Mesodermal cell (in vitro differentiated cells): ENCODE results near the gene INMT.

Experiments
- H3K27ac ChIP-seq: 2 replicates; pipeline ENCODE4 v1.7.0; 2013; ENCODE audit warnings: mild to moderate bottlenecking, low read depth, low read length, moderate library complexity; ENCODE audit not compliant: severe bottlenecking
- H3K36me3 ChIP-seq: 2 replicates; pipeline ENCODE4 v1.7.1; 2013; ENCODE audit warnings: mild to moderate bottlenecking, low read length, moderate library complexity; ENCODE audit not compliant: control insufficient read depth, insufficient read depth
- H3K4me1 ChIP-seq: one replicate; pipeline ENCODE4 v1.7.1; 2013; ENCODE audit warnings: mild to moderate bottlenecking, low read length; ENCODE audit not compliant: insufficient read depth, control insufficient read depth, poor library complexity, severe bottlenecking
- H3K4me3 ChIP-seq: 2 replicates; pipeline ENCODE4 v1.7.0; 2013; ENCODE audit warnings: low read length, control low read depth, mild to moderate bottlenecking; ENCODE audit not compliant: insufficient read depth, poor library complexity, severe bottlenecking; ENCODE audit errors: extremely low read depth
- H3K9me3 ChIP-seq: 2 replicates; pipeline ENCODE4 v1.7.1; 2013; ENCODE audit warnings: mild to moderate bottlenecking, low read length, moderate library complexity; ENCODE audit not compliant: control insufficient read depth
- WGBS, 2 experiments: methylation state at CpG; one replicate each; pipeline ENCODE4 v1.1.5; 2013; ENCODE audit warnings: missing lambda C conversion rate in 2 of 2; ENCODE audit not compliant: insufficient coverage in 2 of 2; 5-methylcytosine and 5-hydroxymethylcytosine counted together

The INMT gene

GRCh38 chr7:30787486-30787885, 35.6 kb downstream of the INMT start:
- H3K36me3 ChIP-seq: peaks cover 36% of the 10 kb centered on the region
- H3K27ac ChIP-seq: no peak overlapping the region
- no peak overlapping the region for H3K4me3 ChIP-seq
- H3K9me3 ChIP-seq: no peaks in the 10 kb centered on the region
- H3K4me1 ChIP-seq: peaks cover 8% of the 10 kb centered on the region
- 100% methylated on average over 1 of the region's 1 CpG; no CpG with 5 or more reads in 1 of the 2 experiments for WGBS, 2 experiments

- Histone ChIP-seq H3K36me3 (peaks cover 28% of the 10 kb centered on the region), H3K9me3 (no peaks in the 10 kb centered on the region), H3K4me3 (no peak overlapping the region), H3K4me1 (peaks cover 8% of the 10 kb centered on the region), H3K27ac (no peak overlapping the region)
- 80 to 81% methylated on average over 9 to 10 of the region's 11 CpGs for WGBS, 2 experiments
Measured at GRCh38 chr7:30788640-30789333, 36.9 kb downstream of the INMT start.

DNA sequence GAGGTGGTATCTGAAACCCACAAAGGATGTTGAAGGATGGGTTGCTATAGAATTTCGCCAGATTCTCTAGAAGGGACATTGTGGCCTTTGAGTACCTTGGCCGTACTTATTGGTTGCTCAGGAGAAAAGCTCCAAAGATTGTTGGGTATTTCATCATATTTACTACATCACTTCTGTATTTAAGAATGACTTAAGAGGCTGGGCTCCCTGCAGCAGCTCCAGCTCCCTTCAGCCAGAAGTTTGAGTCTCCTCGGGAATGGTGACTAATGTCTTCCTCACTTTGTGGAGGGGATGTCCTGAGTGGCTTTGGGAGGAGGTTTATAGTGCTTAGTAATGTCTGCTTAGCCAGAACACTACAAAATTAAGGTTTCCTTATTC, 37.4 kb downstream of the INMT start:
- 80 to 94% methylated on average over 1 to 2 of the region's 3 CpGs for WGBS, 2 experiments
- Histone ChIP-seq H3K9me3 (no peaks in the 10 kb centered on the region), H3K36me3 (peaks cover 27% of the 10 kb centered on the region), H3K27ac (peak overlapping the region; percentile 23), H3K4me3 (no peak overlapping the region), H3K4me1 (peaks cover 8% of the 10 kb centered on the region)

DNA sequence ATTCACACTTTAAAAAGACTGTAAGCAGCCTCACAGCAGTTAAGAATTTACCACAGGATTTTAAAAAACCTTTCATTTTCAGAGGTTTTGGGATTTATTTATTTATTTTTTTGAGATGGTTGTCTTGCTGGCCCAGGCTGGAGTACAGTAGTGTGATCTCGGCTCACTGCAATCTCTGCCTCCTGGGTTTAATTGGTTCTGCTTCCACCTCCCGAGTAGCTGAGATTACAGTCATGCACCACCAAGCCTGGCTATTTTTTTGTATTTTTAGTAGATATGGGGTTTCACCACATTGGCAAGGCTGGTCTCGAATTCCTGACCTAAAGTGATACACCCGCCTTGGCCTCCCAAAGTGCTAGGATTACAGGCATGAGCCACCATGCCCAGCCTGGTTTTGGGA, 38.4 kb downstream of the INMT start:
- H3K9me3 ChIP-seq: no peaks in the 10 kb centered on the region
- peaks cover 18% of the 10 kb centered on the region for H3K4me1 ChIP-seq
- H3K27ac ChIP-seq: no peak overlapping the region
- peaks cover 16% of the 10 kb centered on the region for H3K36me3 ChIP-seq
- 93 to 95% methylated on average over 2 to 4 of the region's 4 CpGs for whole genome bisulfite sequencing, 2 experiments
- H3K4me3 ChIP-seq: no peak overlapping the region

DNA sequence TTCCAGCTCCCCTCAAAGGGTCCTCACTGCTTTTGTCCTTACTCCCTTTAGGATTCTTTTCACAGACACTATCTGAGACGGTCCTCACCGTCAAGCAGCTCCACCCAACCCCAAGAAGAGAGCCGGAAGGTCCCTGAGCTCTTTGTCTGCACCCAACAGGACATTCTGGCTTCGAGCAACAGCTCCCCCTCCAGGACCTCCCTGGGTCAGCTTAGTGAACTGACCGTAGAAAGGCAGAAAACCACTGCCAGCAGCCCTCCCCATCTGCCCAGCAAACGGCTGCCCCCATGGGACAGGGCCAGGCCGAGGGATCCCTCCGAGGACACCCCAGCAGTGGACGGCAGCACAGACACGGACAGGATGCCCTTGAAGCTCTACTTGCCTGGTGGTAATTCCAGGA, 39.2 kb downstream of the INMT start:
- peaks cover 9% of the 10 kb centered on the region for H3K36me3 ChIP-seq
- WGBS, 2 experiments: 78 to 79% methylated on average over 10 of the region's 10 CpGs
- no peaks in the 10 kb centered on the region for H3K9me3 ChIP-seq
- H3K4me3 ChIP-seq: no peak overlapping the region
- no peak overlapping the region for H3K27ac ChIP-seq
- H3K4me1 ChIP-seq: peaks cover 25% of the 10 kb centered on the region

DNA sequence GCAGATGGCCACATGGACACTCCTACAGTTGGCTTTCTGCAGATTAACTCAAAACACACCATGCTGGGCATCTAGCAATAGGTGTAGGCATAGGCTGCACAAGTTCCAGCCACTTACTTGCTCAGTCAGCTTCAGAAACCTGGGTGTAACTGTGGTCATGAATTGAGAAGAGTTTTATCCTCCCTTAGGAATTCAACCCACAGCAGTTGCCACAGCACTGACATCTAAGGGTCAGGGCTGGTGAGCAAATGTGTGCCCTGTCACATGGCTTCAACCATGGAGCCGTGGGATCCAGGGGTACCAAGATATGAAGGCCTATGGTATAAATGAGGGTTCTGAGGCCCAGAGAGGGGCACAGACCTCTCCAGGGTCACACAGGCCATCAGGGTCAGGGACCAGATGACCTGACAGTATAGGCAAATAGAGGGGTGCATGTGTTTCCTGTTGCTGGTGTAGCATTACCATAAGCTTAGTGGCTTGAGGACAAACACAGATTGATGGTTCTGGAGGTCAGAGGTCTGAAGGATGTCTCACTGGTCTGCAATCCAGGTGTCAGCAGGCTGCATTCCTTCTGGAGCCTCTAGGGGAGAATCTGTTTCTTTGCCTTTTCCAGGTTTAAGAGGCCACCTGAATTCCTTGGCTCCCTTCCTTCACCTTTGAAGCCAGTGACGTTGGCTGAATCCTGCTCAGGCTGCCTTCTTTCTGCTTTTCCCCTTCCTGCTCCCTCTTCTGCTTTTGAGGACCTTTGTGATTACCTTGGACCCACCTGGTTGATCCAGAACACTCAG, 43.4 kb downstream of the INMT start:
- H3K36me3 ChIP-seq: peaks cover 8% of the 10 kb centered on the region
- no peak overlapping the region for H3K4me3 ChIP-seq
- H3K27ac ChIP-seq: peak overlapping the region; percentile 45
- H3K4me1 ChIP-seq: peaks cover 53% of the 10 kb centered on the region
- no peaks in the 10 kb centered on the region for H3K9me3 ChIP-seq
- 94 to 95% methylated on average over 2 of the region's 2 CpGs for WGBS, 2 experiments

DNA sequence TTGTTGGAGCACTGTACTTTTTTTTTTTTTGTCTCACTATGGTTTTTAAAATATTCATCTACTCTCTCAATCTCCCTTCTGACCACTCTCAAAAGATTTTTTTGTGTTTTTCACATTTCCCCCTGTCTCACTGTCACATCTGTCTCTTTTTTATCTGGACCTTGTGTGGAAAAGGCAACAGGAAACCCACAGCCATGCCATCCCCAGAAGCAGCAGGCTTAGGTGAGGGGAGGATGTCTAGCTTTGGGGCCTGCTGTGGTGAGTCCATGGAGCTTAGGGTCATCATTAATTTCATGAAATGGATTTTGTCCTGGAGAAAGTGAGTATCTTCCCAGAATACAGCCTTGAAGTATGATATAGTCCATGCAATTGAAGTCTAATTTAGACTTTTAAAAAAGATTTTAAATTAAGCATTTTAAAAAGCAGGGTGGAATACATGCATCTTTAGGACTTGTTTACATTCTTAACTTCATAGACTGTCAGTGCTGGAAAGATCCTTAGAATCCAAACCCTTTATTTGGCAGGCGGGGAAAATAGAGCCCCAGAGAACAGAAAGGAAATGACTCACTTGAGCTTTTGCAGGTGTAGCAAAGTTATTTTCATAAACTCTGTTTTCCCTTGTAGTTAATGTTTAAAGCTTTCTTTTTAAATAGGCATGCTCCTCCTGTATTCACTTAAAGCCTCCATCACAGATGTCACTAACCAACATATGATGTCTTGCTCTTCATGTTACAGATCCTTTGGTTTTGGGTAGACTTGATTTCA, 44.4 kb downstream of the INMT start:
- H3K27ac ChIP-seq: peak overlapping the region; percentile 45
- peaks cover 55% of the 10 kb centered on the region for H3K4me1 ChIP-seq
- no peaks in the 10 kb centered on the region for H3K9me3 ChIP-seq
- H3K36me3 ChIP-seq: peaks cover 9% of the 10 kb centered on the region
- H3K4me3 ChIP-seq: no peak overlapping the region
- no CpG with 5 or more reads among the region's 1 CpG for WGBS, 2 experiments

- WGBS, 2 experiments: 79 to 86% methylated on average over 4 to 6 of the region's 8 CpGs
- H3K36me3 ChIP-seq: peaks cover 9% of the 10 kb centered on the region
- peak overlapping the region; percentile 29 for H3K27ac ChIP-seq
- peaks cover 55% of the 10 kb centered on the region for H3K4me1 ChIP-seq
- H3K9me3 ChIP-seq: no peaks in the 10 kb centered on the region
- no peak overlapping the region for H3K4me3 ChIP-seq
Measured at GRCh38 chr7:30797176-30798040, 45.5 kb downstream of the INMT start.

GRCh38 chr7:30799206-30799975, 47.5 kb downstream of the INMT start:
- H3K9me3 ChIP-seq: no peaks in the 10 kb centered on the region
- H3K4me1 ChIP-seq: peaks cover 66% of the 10 kb centered on the region
- no peak overlapping the region for H3K4me3 ChIP-seq
- peak overlapping the region; percentile 36 for H3K27ac ChIP-seq
- WGBS, 2 experiments: 76 to 90% methylated on average over 1 to 2 of the region's 2 CpGs
- H3K36me3 ChIP-seq: peaks cover 5% of the 10 kb centered on the region
